Activated CD4-positive, CD25-positive, alpha-beta regulatory T cell treated with anti-CD3 and anti-CD28 coated beads, Interleukin-2, amount 50 U/mL, for 24 hours (primary cell): ENCODE data around the gene PCDHGA3.
A peak's percentile ranks its signal among the peaks of the same experiment; 100 is the strongest.
"Not testable (repeated sequence)": the region's sequence is repeated elsewhere in the genome, so short reads cannot be mapped to it uniquely, and the experiment has no call there.

Source experiments
- ATAC-seq, 2 donors: fragments of 150-1000 bp; cut with Tn5 transposase; one replicate each; pipeline ENCODE4 v1.10.0; 2021; ENCODE audit warnings: mild to moderate bottlenecking in 1 of 2, moderate library complexity in 1 of 2

Gene PCDHGA3

DNA sequence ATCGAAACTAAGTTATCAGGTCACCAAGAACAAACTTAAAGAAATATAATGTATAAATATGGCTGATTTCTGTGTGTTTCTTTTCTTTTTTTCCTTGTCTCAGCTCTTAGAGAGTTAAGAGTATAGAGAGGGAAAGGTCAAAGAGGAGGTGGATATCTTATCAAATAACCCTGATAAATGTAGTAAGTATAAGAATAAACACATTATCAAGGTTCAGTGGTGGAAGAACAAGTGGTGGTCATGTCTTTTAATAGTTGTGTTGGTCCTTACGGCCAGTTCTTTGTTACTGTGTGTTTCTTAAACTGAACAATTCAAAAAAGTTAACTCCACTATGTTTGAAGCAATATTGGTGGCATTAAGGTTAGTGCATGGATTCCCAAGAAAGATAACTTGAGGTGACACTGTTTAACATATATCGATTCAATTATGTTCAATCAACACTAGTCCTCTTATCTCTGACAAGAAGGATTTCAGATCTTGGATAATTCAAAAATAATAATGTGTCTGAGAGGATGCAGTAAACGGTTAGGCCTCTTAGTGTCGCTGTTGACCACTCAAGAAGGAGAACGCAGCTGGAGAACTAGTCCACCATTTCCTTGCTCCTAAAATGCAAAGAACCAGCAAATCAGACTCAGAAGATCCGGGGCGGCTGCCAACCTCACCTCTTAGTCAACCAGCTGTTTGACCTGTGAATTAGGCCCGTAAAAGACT, at the start of gene PCDHGA3:
PCDHGA3 (plus strand) TSS at position 588 of the 711 bp plus-strand sequence. CDS start 205 bp downstream, outside the sequence.
- ATAC-seq, result no peak

DNA sequence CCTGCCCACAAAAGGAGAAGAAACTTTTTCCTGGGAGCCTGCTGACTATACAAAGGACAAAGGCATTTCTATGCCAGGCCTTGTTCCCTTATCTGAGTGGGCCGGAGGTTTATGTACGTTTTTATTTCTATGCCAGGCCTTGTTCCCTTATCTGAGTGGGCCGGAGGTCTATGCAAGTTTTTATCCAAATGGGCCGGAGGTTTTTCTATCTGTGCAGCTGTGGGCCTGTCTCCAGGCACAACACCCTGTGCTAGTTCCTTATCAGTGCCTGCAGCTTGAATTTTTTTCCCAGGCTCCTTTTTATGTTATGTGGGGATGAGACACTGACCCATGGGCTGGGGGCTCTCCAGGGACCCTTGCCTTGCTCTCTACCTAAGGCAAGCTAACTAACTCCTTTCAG, 45.3 kb upstream of the PCDHGA3 start:
- ATAC-seq, result no peak

DNA sequence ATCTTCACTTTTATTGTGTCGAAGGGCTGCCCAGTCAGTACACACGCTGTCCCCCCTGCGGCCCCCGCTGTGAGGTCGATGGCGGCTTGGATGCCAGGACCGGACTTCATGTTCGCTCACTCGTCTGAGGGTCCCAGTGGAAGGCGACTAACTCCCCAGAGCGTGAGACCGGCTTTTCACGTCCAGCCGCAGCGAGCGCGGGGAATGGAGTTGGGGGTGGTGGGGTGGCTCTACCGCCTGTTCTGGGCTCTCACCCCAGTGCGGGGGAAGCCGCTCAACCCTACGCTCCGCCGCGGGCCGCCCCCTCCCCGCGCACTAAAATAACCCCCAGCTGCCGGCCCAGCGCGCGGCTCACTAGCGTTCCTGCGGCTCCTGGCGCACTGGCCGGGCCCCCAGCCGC, 39.9 kb upstream of the PCDHGA3 start, which contains the start of gene SLC25A2:
SLC25A2 (minus strand) TSS at position 294 of the 400 bp plus-strand sequence; CDS start at position 110, 184 bp downstream.
- ATAC-seq, result no peak

- ATAC-seq, result no peak
Observed at GRCh38 chr5:141306630-141307029, 37.0 kb upstream of the PCDHGA3 start.

GRCh38 chr5:141313711-141314110, 29.9 kb upstream of the PCDHGA3 start:
- ATAC-seq, result no peak

DNA sequence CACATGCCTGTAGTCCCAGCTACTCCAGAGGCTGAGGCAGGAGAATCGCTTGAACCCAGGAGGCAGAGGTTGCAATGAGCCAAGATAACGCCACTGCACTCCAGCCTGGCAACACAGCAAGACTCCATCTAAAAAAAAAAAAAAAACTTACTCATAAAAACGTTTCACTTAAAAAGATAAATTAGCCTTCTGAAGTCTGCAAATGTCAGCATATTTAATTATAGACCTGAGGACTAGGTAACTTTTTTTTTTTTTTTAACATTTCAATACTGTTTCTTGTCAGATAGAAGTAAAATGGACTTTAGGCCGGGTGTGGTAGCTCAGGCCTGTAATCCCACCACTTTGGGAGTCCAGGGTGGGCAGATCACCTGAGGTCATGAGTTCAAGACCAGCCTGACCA, 26.7 kb upstream of the PCDHGA3 start:
- ATAC-seq, result not testable (repeated sequence)

DNA sequence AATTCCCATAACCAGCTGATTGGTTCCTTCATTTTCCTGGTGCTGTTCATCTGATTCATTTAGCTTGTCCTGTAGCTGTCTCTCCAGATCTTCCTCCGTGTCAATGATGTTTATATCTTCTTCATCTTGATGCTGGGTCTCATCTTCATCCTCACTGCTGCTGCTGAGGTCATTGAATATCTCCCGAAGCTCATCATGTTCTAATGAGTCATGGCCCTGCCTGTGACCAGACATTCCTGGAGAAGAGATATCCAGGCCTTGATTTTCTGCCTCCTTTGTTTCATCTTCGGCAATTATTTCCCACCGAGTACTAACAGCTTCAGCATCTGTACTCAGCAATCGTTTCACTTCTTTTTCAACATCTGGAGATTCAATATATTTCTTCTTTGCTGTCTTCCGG, 24.4 kb upstream of the PCDHGA3 start:
- ATAC-seq, result no peak

DNA sequence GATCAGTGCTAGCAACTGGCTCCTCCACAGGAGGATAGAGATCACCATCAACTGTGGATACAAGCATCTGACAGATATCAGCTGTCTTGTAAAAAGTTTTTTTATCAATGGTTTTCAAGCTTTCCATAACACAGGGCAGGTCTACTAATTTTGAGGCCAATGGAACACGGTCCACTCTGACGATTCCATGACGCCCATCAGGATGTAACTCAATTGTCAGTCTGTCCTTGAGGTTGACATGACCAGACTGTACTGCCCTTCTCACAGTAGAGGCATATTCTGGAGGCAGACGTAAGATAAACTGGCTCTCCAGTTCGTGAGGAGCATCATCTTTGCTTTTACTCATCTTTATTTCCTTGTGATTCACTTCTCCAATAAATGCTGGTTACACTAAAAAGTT, 23.9 kb upstream of the PCDHGA3 start:
- no peak for ATAC-seq

GRCh38 chr5:141320225-141321169, 23.1 kb upstream of the PCDHGA3 start, which contains the start of gene TAF7:
TAF7 (minus strand) TSS chr5:141320784; CDS start chr5:141320044, 740 bp downstream.
- peak; percentile 93 to 94 for ATAC-seq

- no peak for ATAC-seq
Observed at GRCh38 chr5:141322261-141322660, 21.4 kb upstream of the PCDHGA3 start.

- ATAC-seq, result peak; percentile 94
Observed at GRCh38 chr5:141326088-141326854, 17.4 kb upstream of the PCDHGA3 start.

DNA sequence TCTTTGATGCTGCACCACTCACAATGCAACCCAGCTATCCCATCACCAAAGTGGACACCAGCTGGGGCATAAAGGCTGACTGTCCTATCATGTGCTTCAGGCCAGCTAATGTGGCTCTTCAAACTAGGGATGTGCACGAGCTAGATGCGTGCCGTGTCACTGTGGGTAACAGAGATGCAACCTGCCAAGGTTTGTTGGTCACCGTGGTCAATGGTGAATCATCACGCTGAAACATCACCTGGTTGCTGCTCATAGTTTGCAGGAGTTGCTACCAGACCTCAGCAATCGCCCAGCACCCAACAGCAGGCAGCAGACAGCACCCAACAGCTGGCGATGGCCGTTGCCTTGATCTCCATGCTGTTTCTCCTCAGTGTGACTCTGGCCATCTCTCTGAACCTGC, 15.4 kb upstream of the PCDHGA3 start:
- no peak for ATAC-seq

- no peak for ATAC-seq
Observed at GRCh38 chr5:141330299-141331080, 13.1 kb upstream of the PCDHGA3 start, which contains the start of gene PCDHGA1. PCDHGA1 (plus strand) TSS chr5:141330514.

GRCh38 chr5:141332571-141332970, 11.1 kb upstream of the PCDHGA3 start:
- ATAC-seq, result not testable (repeated sequence)

GRCh38 chr5:141338538-141339306, 4.9 kb upstream of the PCDHGA3 start, which contains the start of gene PCDHGA2:
PCDHGA2 (plus strand) TSS chr5:141338760.
- no peak for ATAC-seq

DNA sequence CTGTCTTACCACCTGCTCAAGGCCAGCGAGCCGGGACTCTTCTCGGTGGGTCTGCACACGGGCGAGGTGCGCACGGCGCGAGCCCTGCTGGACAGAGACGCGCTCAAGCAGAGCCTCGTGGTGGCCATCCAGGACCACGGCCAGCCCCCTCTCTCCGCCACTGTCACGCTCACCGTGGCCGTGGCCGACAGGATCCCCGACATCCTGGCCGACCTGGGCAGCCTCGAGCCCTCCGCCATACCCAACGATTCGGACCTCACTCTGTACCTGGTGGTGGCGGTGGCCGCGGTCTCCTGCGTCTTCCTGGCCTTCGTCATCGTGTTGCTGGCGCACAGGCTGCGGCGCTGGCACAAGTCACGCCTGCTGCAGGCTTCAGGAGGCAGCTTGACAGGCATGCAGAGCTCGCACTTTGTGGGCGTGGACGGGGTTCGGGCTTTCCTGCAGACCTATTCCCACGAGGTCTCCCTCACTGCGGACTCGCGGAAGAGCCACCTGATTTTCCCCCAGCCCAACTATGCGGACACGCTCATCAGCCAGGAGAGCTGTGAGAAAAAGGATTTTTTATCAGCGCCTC, 2.8 kb upstream of the PCDHGA3 start:
- ATAC-seq, result not testable (repeated sequence)

- no peak for ATAC-seq
Observed at GRCh38 chr5:141342773-141343172, 856 bp upstream of the PCDHGA3 start.

GRCh38 chr5:141343953-141344463, 379 bp downstream of the PCDHGA3 start:
- ATAC-seq, result no peak

DNA sequence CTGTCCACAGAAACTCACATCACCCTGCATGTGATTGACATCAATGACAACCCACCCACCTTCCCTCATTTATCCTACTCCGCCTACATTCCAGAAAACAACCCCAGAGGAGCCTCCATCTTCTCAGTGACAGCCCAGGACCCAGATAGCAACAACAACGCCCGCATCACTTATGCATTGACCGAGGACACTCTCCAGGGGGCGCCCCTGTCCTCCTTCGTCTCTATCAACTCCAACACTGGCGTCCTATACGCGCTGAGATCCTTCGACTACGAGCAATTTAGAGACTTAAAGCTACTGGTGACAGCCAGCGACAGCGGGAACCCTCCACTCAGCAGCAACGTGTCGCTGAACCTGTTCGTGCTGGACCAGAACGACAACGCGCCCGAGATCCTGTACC, 1.7 kb downstream of the PCDHGA3 start:
- ATAC-seq, result no peak

- ATAC-seq, result not testable (repeated sequence)
Observed at GRCh38 chr5:141346017-141346416, 2.4 kb downstream of the PCDHGA3 start.
